RWPE2 (cell line): Measurements from ENCODE around the gene CRHR1.

Experiments
- ATAC-seq: fragments of 200-7000 bp; cut with Tn5 transposase; 3 replicates; pipeline ENCODE4 v1.9.1; 2021; ENCODE audit warnings: low read depth
- DNase-seq: peaks from one replicate; pipeline ENCODE4 v3.0.0-alpha.2; 2020; ENCODE audit warnings: low spot score
- H3K27ac ChIP-seq: fragments of 450-650 bp; 2 replicates; pipeline ENCODE4 v1.5.1; 2017; ENCODE audit warnings: mild to moderate bottlenecking; ENCODE audit not compliant: poor library complexity, severe bottlenecking
- H3K27me3 ChIP-seq: fragments of 250-450 bp; sonication (Bioruptor Pico); 2 replicates; pipeline ENCODE4 v1.5.1; 2021; ENCODE audit warnings: mild to moderate bottlenecking, moderate library complexity; ENCODE audit not compliant: insufficient read depth, poor library complexity, severe bottlenecking
- H3K36me3 ChIP-seq: fragments of 250-450 bp; sonication (Bioruptor Pico); 2 replicates; pipeline ENCODE4 v1.5.1; 2020; ENCODE audit warnings: low read depth, mild to moderate bottlenecking, moderate library complexity
- H3K4me1 ChIP-seq: fragments of 250-450 bp; sonication (Bioruptor Pico); 2 replicates; pipeline ENCODE4 v1.5.1; 2021; ENCODE audit warnings: mild to moderate bottlenecking, moderate library complexity; ENCODE audit not compliant: insufficient read depth, poor library complexity, severe bottlenecking
- H3K4me3 ChIP-seq: fragments of 250-450 bp; sonication (Bioruptor Pico); 2 replicates; pipeline ENCODE4 v1.5.1; 2021; ENCODE audit warnings: mild to moderate bottlenecking, moderate library complexity; ENCODE audit not compliant: severe bottlenecking
- H3K9me3 ChIP-seq: fragments of 250-450 bp; sonication (Bioruptor Pico); 2 replicates; pipeline ENCODE4 v1.5.1; 2021; ENCODE audit warnings: mild to moderate bottlenecking, moderate library complexity; ENCODE audit not compliant: severe bottlenecking
- TF ChIP-seq, protein P1 (sequence below): fragments of 450-650 bp; IDR thresholded peaks from one replicate; pipeline ENCODE4 v1.5.1; 2017; ENCODE audit warnings: mild to moderate bottlenecking, moderate library complexity; ENCODE audit not compliant: poor library complexity, severe bottlenecking

CRHR1 gene

DNA sequence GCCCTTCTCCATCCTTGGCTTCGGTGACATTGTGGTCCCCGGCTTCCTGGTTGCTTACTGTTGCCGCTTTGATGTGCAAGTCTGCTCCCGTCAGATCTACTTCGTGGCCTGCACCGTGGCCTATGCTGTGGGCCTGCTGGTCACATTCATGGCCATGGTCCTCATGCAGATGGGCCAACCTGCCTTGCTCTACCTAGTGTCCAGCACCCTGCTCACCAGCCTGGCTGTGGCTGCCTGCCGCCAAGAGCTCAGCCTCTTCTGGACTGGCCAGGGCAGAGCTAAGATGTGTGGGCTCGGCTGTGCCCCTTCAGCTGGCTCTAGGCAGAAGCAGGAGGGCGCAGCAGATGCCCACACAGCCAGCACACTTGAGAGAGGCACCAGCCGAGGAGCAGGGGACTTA is 62.1 kb downstream of the CRHR1 start:
- Histone ChIP-seq H3K4me1 (no peaks in the 10 kb centered on the region), H3K4me3 (no peak overlapping the region), H3K9me3 (no peaks in the 10 kb centered on the region), H3K27ac (no peak overlapping the region), H3K36me3 (no peaks in the 10 kb centered on the region), H3K27me3 (no peaks in the 10 kb centered on the region)
- ATAC-seq (no peak), DNase-seq (no peak)
- TF ChIP-seq, protein P1, sequence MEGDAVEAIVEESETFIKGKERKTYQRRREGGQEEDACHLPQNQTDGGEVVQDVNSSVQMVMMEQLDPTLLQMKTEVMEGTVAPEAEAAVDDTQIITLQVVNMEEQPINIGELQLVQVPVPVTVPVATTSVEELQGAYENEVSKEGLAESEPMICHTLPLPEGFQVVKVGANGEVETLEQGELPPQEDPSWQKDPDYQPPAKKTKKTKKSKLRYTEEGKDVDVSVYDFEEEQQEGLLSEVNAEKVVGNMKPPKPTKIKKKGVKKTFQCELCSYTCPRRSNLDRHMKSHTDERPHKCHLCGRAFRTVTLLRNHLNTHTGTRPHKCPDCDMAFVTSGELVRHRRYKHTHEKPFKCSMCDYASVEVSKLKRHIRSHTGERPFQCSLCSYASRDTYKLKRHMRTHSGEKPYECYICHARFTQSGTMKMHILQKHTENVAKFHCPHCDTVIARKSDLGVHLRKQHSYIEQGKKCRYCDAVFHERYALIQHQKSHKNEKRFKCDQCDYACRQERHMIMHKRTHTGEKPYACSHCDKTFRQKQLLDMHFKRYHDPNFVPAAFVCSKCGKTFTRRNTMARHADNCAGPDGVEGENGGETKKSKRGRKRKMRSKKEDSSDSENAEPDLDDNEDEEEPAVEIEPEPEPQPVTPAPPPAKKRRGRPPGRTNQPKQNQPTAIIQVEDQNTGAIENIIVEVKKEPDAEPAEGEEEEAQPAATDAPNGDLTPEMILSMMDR: no peak

DNA sequence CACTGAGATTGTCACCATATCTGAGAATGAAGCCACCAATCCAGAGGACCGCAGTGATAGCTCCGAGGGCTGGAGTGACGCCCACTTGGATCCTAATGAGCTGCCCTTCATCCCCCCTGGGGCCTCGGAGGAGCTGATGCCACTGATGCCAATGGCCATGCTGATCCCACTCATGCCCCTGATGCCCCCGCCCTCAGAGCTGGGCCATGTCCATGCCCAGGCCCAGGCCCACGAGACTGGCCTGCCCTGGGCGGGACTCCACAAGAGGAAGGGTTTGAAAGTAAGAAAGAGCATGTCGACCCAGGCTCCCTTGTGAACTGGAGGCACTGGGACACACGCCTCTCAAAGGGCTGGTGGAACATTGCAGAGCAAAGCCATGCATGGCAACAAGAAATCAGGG is 62.5 kb downstream of the CRHR1 start:
- Histone ChIP-seq H3K36me3 (no peaks in the 10 kb centered on the region), H3K9me3 (no peaks in the 10 kb centered on the region), H3K4me3 (no peak overlapping the region), H3K27me3 (no peaks in the 10 kb centered on the region), H3K27ac (no peak overlapping the region), H3K4me1 (no peaks in the 10 kb centered on the region)
- ATAC-seq: no peak
- DNase-seq: peak; percentile 47
- TF ChIP-seq, protein P1: no peak

DNA sequence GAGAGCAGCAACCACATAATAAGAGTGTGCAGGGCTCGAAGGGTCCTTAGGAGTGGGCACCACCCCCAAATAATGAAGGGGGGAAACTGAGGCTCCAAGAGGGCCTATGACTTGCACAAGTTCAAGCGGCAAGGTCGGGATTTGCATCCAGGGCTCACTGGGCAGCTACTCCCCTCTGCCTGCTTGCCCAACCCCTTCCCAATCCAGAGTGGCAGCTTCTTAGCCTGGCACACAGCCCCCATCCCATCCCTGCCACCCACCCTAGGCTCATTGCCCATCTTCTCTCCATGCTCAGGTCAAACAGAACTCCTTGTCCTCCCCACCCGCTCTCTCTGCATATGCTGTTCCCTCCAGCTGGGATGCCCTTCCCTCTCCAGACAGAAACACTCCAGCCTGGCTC is 63.0 kb downstream of the CRHR1 start:
- H3K4me1 ChIP-seq: no peaks in the 10 kb centered on the region
- H3K4me3 ChIP-seq: no peak overlapping the region
- H3K27ac ChIP-seq: no peak overlapping the region
- no peaks in the 10 kb centered on the region for H3K36me3 ChIP-seq
- DNase-seq (peak; percentile 53), ATAC-seq (no peak)
- H3K9me3 ChIP-seq: no peaks in the 10 kb centered on the region
- TF ChIP-seq, protein P1: no peak
- no peaks in the 10 kb centered on the region for H3K27me3 ChIP-seq

DNA sequence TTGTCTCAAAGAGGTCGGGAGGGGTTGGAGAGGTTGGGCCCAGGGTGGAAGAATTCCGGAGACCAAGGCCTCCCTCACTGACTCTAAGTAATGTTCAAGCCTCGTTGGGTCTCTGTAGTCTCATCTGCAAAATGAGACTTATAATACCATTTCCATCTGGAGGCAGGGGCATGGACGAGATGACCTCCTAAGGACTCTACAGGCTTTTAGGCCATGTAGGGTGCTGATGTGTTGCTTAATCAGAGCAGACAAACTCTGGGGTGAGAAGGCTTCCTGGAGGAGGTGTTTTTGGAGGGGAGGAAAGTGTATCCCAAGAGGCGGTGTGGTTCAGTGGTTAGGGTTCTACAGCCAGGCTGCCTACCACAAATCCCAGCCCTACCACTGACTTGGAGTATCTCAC is 63.6 kb downstream of the CRHR1 start:
- no peaks in the 10 kb centered on the region for H3K27me3 ChIP-seq

DNA sequence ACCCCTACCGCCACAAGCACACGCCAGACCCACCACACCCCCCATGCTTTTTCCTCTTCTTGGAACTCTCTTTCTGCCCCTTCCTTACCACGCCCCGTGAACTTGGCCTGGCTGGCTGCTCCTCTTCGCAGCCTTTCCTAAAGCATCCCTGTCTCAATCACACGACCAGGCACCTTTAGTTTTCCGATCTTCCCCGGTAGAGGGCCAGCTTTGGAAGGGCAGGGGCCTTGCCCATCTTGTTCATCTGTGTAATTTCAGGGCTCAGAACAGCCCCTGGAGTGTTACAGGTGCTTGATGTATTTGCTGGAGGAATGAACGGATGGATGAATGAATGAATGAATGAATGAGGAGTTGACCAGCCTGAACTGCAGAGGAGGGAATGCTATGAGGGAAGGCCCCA is 64.3 kb downstream of the CRHR1 start:
- H3K27me3 ChIP-seq: no peaks in the 10 kb centered on the region
- no peaks in the 10 kb centered on the region for H3K36me3 ChIP-seq
- no peaks in the 10 kb centered on the region for H3K4me1 ChIP-seq
- no peak overlapping the region for H3K27ac ChIP-seq
- TF ChIP-seq, protein P1: no peak
- H3K9me3 ChIP-seq: no peaks in the 10 kb centered on the region
- H3K4me3 ChIP-seq: no peak overlapping the region
- DNase-seq: peak; percentile 32
- no peak for ATAC-seq

More for the DNA sequence above, 63.6 kb downstream of the CRHR1 start:
- TF ChIP-seq, protein P1: no peak
- Histone ChIP-seq H3K4me3 (no peak overlapping the region), H3K36me3 (no peaks in the 10 kb centered on the region), H3K4me1 (no peaks in the 10 kb centered on the region), H3K9me3 (no peaks in the 10 kb centered on the region), H3K27ac (no peak overlapping the region)
- ATAC-seq: no peak
- no peak for DNase-seq
